A673 (cell line): ENCODE data around the gene HIPK3. TPM values are rescaled to one million over a fixed set of nuclear protein-coding genes. Genes with fewer than 3 reads are reported as not detected.
A peak's percentile ranks its signal among the peaks of the same experiment; 100 is the strongest.

Experiments used
- BruUV-seq: library from RNA; stranded (reverse); fragments of 400-500 nt; replicated peaks from 2 replicates; lab custom pipeline; 2021; lab: Mats Ljungman, UMichigan
- CTCF ChIA-PET: fragments of 300-600 bp; sonication (Branson Sonifier 250); formaldehyde crosslinking; loops from one replicate; lab custom pipeline; 2022; ENCODE audit warnings: antibody characterized with exemption; lab: Charles Lee
- POLR2A ChIA-PET: fragments of 300-600 bp; sonication (Branson Sonifier 250); formaldehyde crosslinking; loops from one replicate; lab custom pipeline; 2022; ENCODE audit warnings: antibody characterized with exemption; ENCODE audit not compliant: low non-redundant PET; lab: Charles Lee
- DNase-seq: peaks from one replicate; pipeline ENCODE4 v3.0.0-alpha.2; 2015; ENCODE audit warnings: low spot score
- H3K27ac ChIP-seq: fragments of 200-600 bp; sonication (generic); 2 replicates; pipeline ENCODE4 v1.5.1; 2016; ENCODE audit warnings: mixed run types, low read depth, mild to moderate bottlenecking, mixed read lengths, antibody characterized with exemption, low read length; ENCODE audit not compliant: poor library complexity, severe bottlenecking
- H3K27me3 ChIP-seq: fragments of 200-600 bp; sonication (generic); replicated peaks from 2 replicates; pipeline ENCODE4 v1.6.1; 2017; ENCODE audit warnings: mixed run types, low read depth, mild to moderate bottlenecking, mixed read lengths, antibody characterized with exemption, low read length; ENCODE audit not compliant: insufficient read depth, poor library complexity
- H3K36me3 ChIP-seq: fragments of 200-600 bp; sonication (generic); 2 replicates; pipeline ENCODE4 v1.6.1; 2016; ENCODE audit warnings: mixed run types, mild to moderate bottlenecking, mixed read lengths, antibody characterized with exemption, low read length; ENCODE audit not compliant: insufficient read depth, poor library complexity, severe bottlenecking
- H3K4me1 ChIP-seq: fragments of 200-600 bp; sonication (generic); 2 replicates; pipeline ENCODE4 v1.6.1; 2017; ENCODE audit warnings: mixed run types, mild to moderate bottlenecking, mixed read lengths, antibody characterized with exemption, low read length; ENCODE audit not compliant: insufficient read depth, poor library complexity, severe bottlenecking
- H3K4me3 ChIP-seq: fragments of 200-600 bp; sonication (generic); 2 replicates; pipeline ENCODE4 v1.5.1; 2016; ENCODE audit warnings: low read depth, mixed run types, mild to moderate bottlenecking, mixed read lengths, low read length; ENCODE audit not compliant: poor library complexity, severe bottlenecking
- H3K9me3 ChIP-seq: fragments of 200-600 bp; sonication (generic); 2 replicates; pipeline ENCODE4 v1.6.1; 2016; ENCODE audit warnings: mixed run types, low read depth, mild to moderate bottlenecking, mixed read lengths, antibody characterized with exemption, low read length; ENCODE audit not compliant: poor library complexity, severe bottlenecking
- EZH2 ChIP-seq: fragments of 200-600 bp; sonication (generic); IDR thresholded peaks from 2 replicates; pipeline ENCODE4 v1.6.1; 2017; ENCODE audit warnings: borderline replicate concordance, low read depth, mild to moderate bottlenecking, mixed read lengths, antibody characterized with exemption, low read length; ENCODE audit not compliant: poor library complexity, severe bottlenecking
- intact Hi-C: fragments of 100-400 bp; cut with micrococcal nuclease; formaldehyde crosslinking; loops from one replicate; pipeline ENCODE4 v1.10.0; 2022; ENCODE audit not compliant: unreplicated experiment
- total RNA-seq: library from RNA; stranded (reverse); gene quantifications from 2 replicates; pipeline ENCODE4 v1.2.3, GENCODE V29; 2021
- TF ChIP-seq, protein P1 (sequence below): fragments of 300-800, 200-600 bp; sonication (generic); conservative IDR thresholded peaks from 2 replicates; pipeline ENCODE4 v1.5.1; 2017; ENCODE audit warnings: low read depth, mild to moderate bottlenecking, antibody characterized with exemption, low read length, moderate library complexity, mixed read lengths

The HIPK3 gene
- total RNA-seq, 1 experiment from 2014 or later: 86.7 TPM

DNA sequence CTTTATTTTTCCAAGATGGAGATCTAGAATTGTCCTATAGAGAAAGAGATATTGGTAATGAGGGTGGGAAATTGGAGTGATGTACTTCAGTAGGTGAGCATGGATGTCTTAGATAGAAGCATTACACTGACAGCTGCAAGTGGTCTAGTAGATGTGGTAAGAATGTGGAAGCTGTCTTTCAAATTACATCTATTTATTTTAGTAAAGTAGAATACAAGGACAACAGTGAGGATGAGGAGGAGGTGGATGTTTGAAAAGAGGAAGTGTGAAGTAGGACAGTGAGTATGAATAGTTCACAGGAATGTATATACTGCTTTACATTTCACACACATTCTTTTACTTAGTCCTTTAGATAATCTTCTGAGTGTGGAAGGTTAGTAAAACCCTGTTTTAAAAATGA lies 64.2 kb downstream of the HIPK3 start:
- BruUV-seq: no TSS peak
- no peaks in the 10 kb centered on the region for H3K36me3 ChIP-seq
- CTCF ChIA-PET: no interaction called here
- intact Hi-C loops: loop anchor here (10.0 kb wide), 1 partner anchor 577 kb away; no protein-coding TSS in a partner anchor
- POLR2A ChIA-PET: no interaction called here
- no peak overlapping the region for H3K27ac ChIP-seq
- peaks cover 26% of the 10 kb centered on the region for H3K4me1 ChIP-seq
- no peak for TF ChIP-seq EZH2
- TF ChIP-seq, protein P1, sequence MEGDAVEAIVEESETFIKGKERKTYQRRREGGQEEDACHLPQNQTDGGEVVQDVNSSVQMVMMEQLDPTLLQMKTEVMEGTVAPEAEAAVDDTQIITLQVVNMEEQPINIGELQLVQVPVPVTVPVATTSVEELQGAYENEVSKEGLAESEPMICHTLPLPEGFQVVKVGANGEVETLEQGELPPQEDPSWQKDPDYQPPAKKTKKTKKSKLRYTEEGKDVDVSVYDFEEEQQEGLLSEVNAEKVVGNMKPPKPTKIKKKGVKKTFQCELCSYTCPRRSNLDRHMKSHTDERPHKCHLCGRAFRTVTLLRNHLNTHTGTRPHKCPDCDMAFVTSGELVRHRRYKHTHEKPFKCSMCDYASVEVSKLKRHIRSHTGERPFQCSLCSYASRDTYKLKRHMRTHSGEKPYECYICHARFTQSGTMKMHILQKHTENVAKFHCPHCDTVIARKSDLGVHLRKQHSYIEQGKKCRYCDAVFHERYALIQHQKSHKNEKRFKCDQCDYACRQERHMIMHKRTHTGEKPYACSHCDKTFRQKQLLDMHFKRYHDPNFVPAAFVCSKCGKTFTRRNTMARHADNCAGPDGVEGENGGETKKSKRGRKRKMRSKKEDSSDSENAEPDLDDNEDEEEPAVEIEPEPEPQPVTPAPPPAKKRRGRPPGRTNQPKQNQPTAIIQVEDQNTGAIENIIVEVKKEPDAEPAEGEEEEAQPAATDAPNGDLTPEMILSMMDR: no peak
- no peak overlapping the region for H3K4me3 ChIP-seq
- no peak for DNase-seq
- H3K27me3 ChIP-seq: no peaks in the 10 kb centered on the region
- H3K9me3 ChIP-seq: no peaks in the 10 kb centered on the region

DNA sequence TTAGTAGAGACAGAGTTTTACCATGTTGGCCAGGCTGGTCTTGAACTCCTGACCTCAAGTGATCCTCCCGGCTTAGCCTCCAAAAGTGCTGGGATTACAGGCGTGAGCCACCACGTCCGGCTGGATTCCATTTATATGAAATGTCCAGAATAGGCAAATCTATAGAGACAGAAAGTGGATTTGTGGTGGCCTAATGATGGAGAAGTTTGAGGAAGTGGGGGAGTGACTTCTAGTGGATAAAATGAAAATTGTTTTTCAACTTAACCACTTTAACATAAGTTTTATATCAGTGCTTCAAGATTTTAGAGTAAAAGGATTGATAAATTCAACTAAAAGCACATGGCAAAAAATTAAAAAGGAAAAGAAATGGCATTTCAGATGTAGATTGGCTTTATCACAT lies 66.2 kb downstream of the HIPK3 start:
- H3K36me3 ChIP-seq: no peaks in the 10 kb centered on the region
- DNase-seq: no peak
- peaks cover 26% of the 10 kb centered on the region for H3K4me1 ChIP-seq
- no peak overlapping the region for H3K4me3 ChIP-seq
- intact Hi-C loops: loop anchor here (10.0 kb wide), 1 partner anchor 579 kb away; no protein-coding TSS in a partner anchor
- H3K9me3 ChIP-seq: no peaks in the 10 kb centered on the region
- CTCF ChIA-PET: no interaction called here
- no peak for TF ChIP-seq EZH2
- TF ChIP-seq, protein P1: peak; percentile 38; the same call in 1 of the 2 replicates
- no peaks in the 10 kb centered on the region for H3K27me3 ChIP-seq
- BruUV-seq: no TSS peak
- POLR2A ChIA-PET: no interaction called here
- H3K27ac ChIP-seq: no peak overlapping the region

GRCh38 chr11:33324302-33324985 lies 67.3 kb downstream of the HIPK3 start:
- intact Hi-C loops: loop anchor here (10.0 kb wide), 1 partner anchor 580 kb away; no protein-coding TSS in a partner anchor
- Histone ChIP-seq H3K27ac (no peak overlapping the region), H3K4me3 (no peak overlapping the region), H3K27me3 (no peaks in the 10 kb centered on the region), H3K9me3 (no peaks in the 10 kb centered on the region), H3K4me1 (peaks cover 26% of the 10 kb centered on the region), H3K36me3 (no peaks in the 10 kb centered on the region)
- ChIA-PET POLR2A (no interaction called here), CTCF (no interaction called here)
- no peak for TF ChIP-seq EZH2
- TF ChIP-seq, protein P1: no peak
- DNase-seq: no peak
- no TSS peak for BruUV-seq
